Calu3 (cell line): Measurements from ENCODE around the gene RGS16. TPM values are rescaled to one million over a fixed set of nuclear protein-coding genes. Genes with fewer than 3 reads are reported as not detected.

Experiments used
- BruUV-seq: library from RNA; stranded (reverse); fragments of 400-500 nt; replicated peaks from 2 replicates; lab custom pipeline; 2021; lab: Mats Ljungman, UMichigan
- CTCF ChIA-PET: fragments of 300-600 bp; sonication (Branson Sonifier 250); formaldehyde crosslinking; loops from one replicate; lab custom pipeline; 2022; ENCODE audit warnings: antibody characterized with exemption; lab: Charles Lee
- DNase-seq: peaks from one replicate; pipeline ENCODE4 v3.0.0; 2022
- H3K27ac Mint-ChIP-seq: one replicate; pipeline ENCODE4 v1.8.0; 2022; ENCODE audit warnings: mixed read lengths; ENCODE audit not compliant: unreplicated experiment
- H3K27me3 Mint-ChIP-seq: one replicate; pipeline ENCODE4 v1.8.0; 2022; ENCODE audit warnings: mixed read lengths; ENCODE audit not compliant: unreplicated experiment
- H3K36me3 Mint-ChIP-seq: one replicate; pipeline ENCODE4 v1.8.0; 2022; ENCODE audit warnings: mild to moderate bottlenecking, moderate library complexity, mixed read lengths; ENCODE audit not compliant: insufficient read depth, unreplicated experiment
- H3K4me1 Mint-ChIP-seq: one replicate; pipeline ENCODE4 v1.8.0; 2022; ENCODE audit warnings: mild to moderate bottlenecking, low read depth, mixed read lengths; ENCODE audit not compliant: unreplicated experiment
- H3K4me3 Mint-ChIP-seq: one replicate; pipeline ENCODE4 v1.8.0; 2022; ENCODE audit warnings: mild to moderate bottlenecking, low read depth, moderate library complexity, mixed read lengths; ENCODE audit not compliant: unreplicated experiment
- H3K9me3 Mint-ChIP-seq: one replicate; pipeline ENCODE4 v1.8.0; 2022; ENCODE audit warnings: low read depth, mixed read lengths; ENCODE audit not compliant: unreplicated experiment
- intact Hi-C: fragments of 100-400 bp; cut with micrococcal nuclease; formaldehyde crosslinking; loops from one replicate; pipeline ENCODE4 v1.10.0; 2022; ENCODE audit not compliant: unreplicated experiment
- total RNA-seq: library from RNA; stranded (reverse); gene quantifications from 2 replicates; pipeline ENCODE4 v1.2.3, GENCODE V29; 2022
- TF ChIP-seq, protein P1 (sequence below): fragments of 200-600 bp; IDR thresholded peaks from one replicate; pipeline ENCODE4 v1.8.0; 2022; ENCODE audit warnings: antibody characterized with exemption; ENCODE audit not compliant: unreplicated experiment

The RGS16 gene
- total RNA-seq, 1 experiment from 2014 or later, result 1.2 TPM

DNA sequence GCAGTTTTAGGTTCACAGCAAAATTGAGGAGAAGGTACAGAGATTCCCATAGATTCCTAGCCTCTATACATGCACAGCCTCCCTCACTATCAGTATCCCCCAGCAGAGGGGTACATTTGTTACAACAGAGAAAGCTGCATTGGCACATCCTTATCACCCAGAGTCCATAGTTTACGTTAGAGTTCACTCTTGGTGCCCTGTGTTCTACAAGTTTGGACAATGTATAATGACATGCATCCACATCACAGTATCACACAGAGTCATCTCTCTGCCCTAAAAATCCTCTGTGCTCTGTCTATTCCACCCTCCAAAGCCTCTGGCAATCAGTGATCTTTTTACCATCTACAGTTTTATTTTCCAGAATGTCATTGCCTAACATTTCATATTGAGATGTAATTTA lies 22.3 kb upstream of the RGS16 start:
- no peak for DNase-seq
- TF ChIP-seq, protein P1, sequence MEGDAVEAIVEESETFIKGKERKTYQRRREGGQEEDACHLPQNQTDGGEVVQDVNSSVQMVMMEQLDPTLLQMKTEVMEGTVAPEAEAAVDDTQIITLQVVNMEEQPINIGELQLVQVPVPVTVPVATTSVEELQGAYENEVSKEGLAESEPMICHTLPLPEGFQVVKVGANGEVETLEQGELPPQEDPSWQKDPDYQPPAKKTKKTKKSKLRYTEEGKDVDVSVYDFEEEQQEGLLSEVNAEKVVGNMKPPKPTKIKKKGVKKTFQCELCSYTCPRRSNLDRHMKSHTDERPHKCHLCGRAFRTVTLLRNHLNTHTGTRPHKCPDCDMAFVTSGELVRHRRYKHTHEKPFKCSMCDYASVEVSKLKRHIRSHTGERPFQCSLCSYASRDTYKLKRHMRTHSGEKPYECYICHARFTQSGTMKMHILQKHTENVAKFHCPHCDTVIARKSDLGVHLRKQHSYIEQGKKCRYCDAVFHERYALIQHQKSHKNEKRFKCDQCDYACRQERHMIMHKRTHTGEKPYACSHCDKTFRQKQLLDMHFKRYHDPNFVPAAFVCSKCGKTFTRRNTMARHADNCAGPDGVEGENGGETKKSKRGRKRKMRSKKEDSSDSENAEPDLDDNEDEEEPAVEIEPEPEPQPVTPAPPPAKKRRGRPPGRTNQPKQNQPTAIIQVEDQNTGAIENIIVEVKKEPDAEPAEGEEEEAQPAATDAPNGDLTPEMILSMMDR, result no peak
- H3K27ac Mint-ChIP-seq, result no peak overlapping the region
- peaks cover 31% of the 10 kb centered on the region for H3K4me1 Mint-ChIP-seq
- intact Hi-C loops, result no loop called here
- no TSS peak for BruUV-seq
- no peaks in the 10 kb centered on the region for H3K27me3 Mint-ChIP-seq
- no peaks in the 10 kb centered on the region for H3K36me3 Mint-ChIP-seq
- CTCF ChIA-PET, result interaction anchor here (0.7 kb wide), 1 partner anchor 156 kb away, joined by 3 read pairs; no protein-coding TSS in a partner anchor
- H3K9me3 Mint-ChIP-seq, result no peaks in the 10 kb centered on the region
- H3K4me3 Mint-ChIP-seq, result no peak overlapping the region

DNA sequence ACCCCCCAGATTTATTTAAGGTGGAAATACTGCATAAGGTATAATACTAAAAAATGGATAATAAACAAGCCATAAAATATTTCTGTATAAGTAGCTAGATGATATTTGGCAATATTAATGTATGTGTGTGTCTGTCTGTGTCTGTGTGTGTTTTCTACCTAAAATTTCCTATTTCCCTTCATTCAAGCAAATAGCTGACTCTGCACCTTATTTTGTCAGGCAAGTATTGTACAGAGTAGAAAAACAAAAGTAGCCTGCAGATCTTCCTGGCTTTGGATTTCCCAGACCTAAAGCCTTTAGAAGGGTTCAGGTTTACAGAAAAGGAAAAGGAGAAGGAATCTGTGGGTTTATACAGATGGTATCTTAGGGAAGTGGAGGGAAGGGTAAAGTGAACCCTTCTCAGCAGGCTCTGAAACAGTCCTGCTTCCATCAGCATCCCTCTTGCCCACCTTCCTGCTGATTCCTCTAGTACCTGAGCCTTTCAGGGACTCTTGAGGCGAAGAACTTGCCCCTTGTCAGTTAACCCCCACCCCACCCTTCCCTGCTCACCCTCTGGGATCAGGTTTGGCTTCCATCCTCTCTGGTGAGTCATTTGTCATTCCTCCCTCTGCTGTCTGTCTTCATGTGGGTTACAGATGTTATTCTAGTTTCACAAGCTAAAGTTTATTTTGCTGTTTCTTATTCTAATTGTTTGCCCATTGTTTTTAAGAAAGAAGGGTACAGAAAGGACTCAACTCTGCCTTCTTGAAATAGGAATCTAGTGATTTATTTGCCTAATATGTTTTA lies 21.7 kb upstream of the RGS16 start:
- CTCF ChIA-PET, result interaction anchor here (0.7 kb wide), 1 partner anchor 156 kb away, joined by 3 read pairs; no protein-coding TSS in a partner anchor
- no peak overlapping the region for H3K4me3 Mint-ChIP-seq
- H3K9me3 Mint-ChIP-seq, result no peaks in the 10 kb centered on the region
- intact Hi-C loops, result no loop called here
- no peak for DNase-seq
- no peaks in the 10 kb centered on the region for H3K36me3 Mint-ChIP-seq
- no peak overlapping the region for H3K27ac Mint-ChIP-seq
- BruUV-seq, result no TSS peak
- H3K4me1 Mint-ChIP-seq, result peaks cover 25% of the 10 kb centered on the region
- TF ChIP-seq, protein P1, result no peak
- no peaks in the 10 kb centered on the region for H3K27me3 Mint-ChIP-seq

DNA sequence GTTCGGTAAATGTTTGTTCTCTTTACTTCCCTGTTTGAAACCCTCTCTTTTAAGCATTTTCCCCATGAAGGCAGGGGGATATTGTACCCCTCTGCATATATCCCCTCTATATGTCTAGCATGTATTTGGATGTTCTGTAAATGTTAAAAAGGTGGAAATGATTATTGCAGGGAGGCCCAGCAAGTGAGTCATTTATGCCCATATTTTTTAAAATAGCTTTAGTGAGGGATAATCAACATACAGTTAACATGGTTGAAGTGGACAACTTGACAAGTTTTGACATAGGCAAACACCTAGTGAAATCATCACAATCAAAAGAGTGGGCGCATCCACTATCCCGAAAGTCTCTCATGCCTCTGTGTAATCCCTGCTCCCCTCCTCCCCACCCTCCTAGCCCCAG lies 20.8 kb upstream of the RGS16 start:
- no peak for DNase-seq
- H3K9me3 Mint-ChIP-seq, result peaks cover 3% of the 10 kb centered on the region
- intact Hi-C loops, result no loop called here
- no peaks in the 10 kb centered on the region for H3K27me3 Mint-ChIP-seq
- no peak overlapping the region for H3K27ac Mint-ChIP-seq
- TF ChIP-seq, protein P1, result no peak
- H3K36me3 Mint-ChIP-seq, result no peaks in the 10 kb centered on the region
- no peak overlapping the region for H3K4me3 Mint-ChIP-seq
- CTCF ChIA-PET, result no interaction called here
- BruUV-seq, result no TSS peak
- peaks cover 17% of the 10 kb centered on the region for H3K4me1 Mint-ChIP-seq

DNA sequence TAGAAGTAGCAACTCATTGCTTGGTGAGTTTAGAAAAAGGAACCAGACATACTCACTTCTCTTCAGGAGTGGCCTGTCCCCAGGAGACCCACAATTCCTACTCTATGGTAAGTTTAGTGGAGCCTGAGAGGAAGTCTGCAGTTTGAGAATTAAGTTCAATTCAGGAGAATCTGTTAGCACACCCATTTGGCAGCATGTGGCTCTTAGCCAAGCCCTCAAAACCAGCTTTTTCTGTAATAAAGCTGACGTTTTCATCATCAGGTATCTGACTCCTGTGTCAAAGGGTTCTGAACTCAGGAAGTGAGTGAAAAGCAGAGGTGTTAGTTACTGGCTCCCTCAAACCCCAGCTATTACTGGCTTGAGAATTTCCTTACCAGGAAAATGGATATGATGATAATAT lies 20.4 kb upstream of the RGS16 start:
- H3K27me3 Mint-ChIP-seq, result no peaks in the 10 kb centered on the region
- H3K4me3 Mint-ChIP-seq, result no peak overlapping the region
- H3K9me3 Mint-ChIP-seq, result peaks cover 3% of the 10 kb centered on the region
- intact Hi-C loops, result no loop called here
- TF ChIP-seq, protein P1, result no peak
- no peak for DNase-seq
- peaks cover 12% of the 10 kb centered on the region for H3K4me1 Mint-ChIP-seq
- no peak overlapping the region for H3K27ac Mint-ChIP-seq
- no TSS peak for BruUV-seq
- CTCF ChIA-PET, result no interaction called here
- H3K36me3 Mint-ChIP-seq, result no peaks in the 10 kb centered on the region
